H9 (cell line): Measurements from ENCODE around the gene SSTR4. TPM values are rescaled to one million over a fixed set of nuclear protein-coding genes. Genes with fewer than 3 reads are reported as not detected.

ENCODE experiments used
- DNase-seq: peaks from one replicate; pipeline ENCODE4 v3.0.0-alpha.2; 2017
- H2AFZ ChIP-seq: one replicate; pipeline ENCODE4 v1.6.1; 2013; ENCODE audit warnings: mild to moderate bottlenecking, low read length, control low read depth, moderate library complexity
- H2AK5ac ChIP-seq: 2 replicates; pipeline ENCODE4 v1.6.1; 2013; ENCODE audit warnings: low read length, control low read depth, mixed read lengths; ENCODE audit not compliant: insufficient read length
- H2BK120ac ChIP-seq: one replicate; pipeline ENCODE4 v1.6.1; 2013; ENCODE audit warnings: low read depth, mild to moderate bottlenecking, low read length, control low read depth, inconsistent platforms; ENCODE audit not compliant: poor library complexity, severe bottlenecking
- H2BK12ac ChIP-seq: 2 replicates; pipeline ENCODE4 v1.6.1; 2013; ENCODE audit warnings: low read length, control low read depth, mixed read lengths, low read depth; ENCODE audit not compliant: insufficient read length
- H2BK15ac ChIP-seq: 2 replicates; pipeline ENCODE4 v1.6.1; 2013; ENCODE audit warnings: low read depth, low read length, control low read depth
- H2BK20ac ChIP-seq: one replicate; pipeline ENCODE4 v1.6.1; 2013; ENCODE audit warnings: low read depth, mild to moderate bottlenecking, low read length, control low read depth, inconsistent platforms; ENCODE audit not compliant: poor library complexity, severe bottlenecking
- H2BK5ac ChIP-seq: 2 replicates; pipeline ENCODE4 v1.6.1; 2013; ENCODE audit warnings: low read length, control low read depth, mixed read lengths; ENCODE audit not compliant: insufficient read length
- H3K14ac ChIP-seq: 2 replicates; pipeline ENCODE4 v1.6.1; 2013; ENCODE audit warnings: low read length, control low read depth; ENCODE audit not compliant: insufficient read depth
- H3K18ac ChIP-seq: 2 replicates; pipeline ENCODE4 v1.6.1; 2013; ENCODE audit warnings: low read depth, mild to moderate bottlenecking, mixed read lengths, low read length, control low read depth; ENCODE audit not compliant: insufficient read length
- H3K23ac ChIP-seq: 2 replicates; pipeline ENCODE4 v1.6.1; 2013; ENCODE audit warnings: low read length, control low read depth, mixed read lengths, low read depth; ENCODE audit not compliant: insufficient read length
- H3K23me2 ChIP-seq: 2 replicates; pipeline ENCODE4 v1.6.1; 2013; ENCODE audit warnings: low read depth, mild to moderate bottlenecking, mixed read lengths, low read length, control low read depth; ENCODE audit not compliant: insufficient read length, poor library complexity, severe bottlenecking
- H3K27ac ChIP-seq: 2 replicates; pipeline ENCODE4 v1.5.1; 2013; ENCODE audit warnings: low read length, control low read depth, mixed read lengths, low read depth; ENCODE audit not compliant: insufficient read length
- H3K27me3 ChIP-seq: 2 replicates; pipeline ENCODE4 v1.6.1; 2013; ENCODE audit warnings: low read length, control low read depth, inconsistent platforms; ENCODE audit not compliant: insufficient read depth
- H3K4ac ChIP-seq: 2 replicates; pipeline ENCODE4 v1.6.1; 2013; ENCODE audit warnings: low read depth, mild to moderate bottlenecking, control low read depth, inconsistent platforms, low read length, moderate library complexity
- H3K4me1 ChIP-seq: 2 replicates; pipeline ENCODE4 v1.6.1; 2013; ENCODE audit warnings: low read length, control low read depth, inconsistent platforms; ENCODE audit not compliant: insufficient read depth
- H3K4me2 ChIP-seq: 2 replicates; pipeline ENCODE4 v1.6.1; 2013; ENCODE audit warnings: low read length, control low read depth, mixed read lengths; ENCODE audit not compliant: insufficient read length, insufficient read depth
- H3K56ac ChIP-seq: 2 replicates; pipeline ENCODE4 v1.6.1; 2013; ENCODE audit warnings: low read depth, mild to moderate bottlenecking, mixed read lengths, low read length, control low read depth; ENCODE audit not compliant: insufficient read length
- H3K79me1 ChIP-seq: 2 replicates; pipeline ENCODE4 v1.6.1; 2013; ENCODE audit warnings: low read depth, mild to moderate bottlenecking, moderate library complexity, low read length, control low read depth, inconsistent platforms; ENCODE audit not compliant: insufficient read depth, poor library complexity, severe bottlenecking
- H3K79me2 ChIP-seq: 2 replicates; pipeline ENCODE4 v1.6.1; 2013; ENCODE audit warnings: low read length, control low read depth, inconsistent platforms; ENCODE audit not compliant: insufficient read depth
- H3K9ac ChIP-seq: 2 replicates; pipeline ENCODE4 v1.6.1; 2013; ENCODE audit warnings: low read length, control low read depth, mixed read lengths; ENCODE audit not compliant: insufficient read length; ENCODE audit errors: extremely low read depth
- H3K9me3 ChIP-seq: one replicate; pipeline ENCODE4 v1.6.1; 2013; ENCODE audit warnings: low read depth, low read length, inconsistent platforms; ENCODE audit not compliant: control insufficient read depth
- H3T11ph ChIP-seq: one replicate; pipeline ENCODE4 v1.6.1; 2013; ENCODE audit warnings: mild to moderate bottlenecking, low read length, control low read depth, inconsistent platforms
- H4K20me1 ChIP-seq: one replicate; pipeline ENCODE4 v1.6.1; 2013; ENCODE audit not compliant: control insufficient read depth, insufficient read length, insufficient read depth
- H4K5ac ChIP-seq: 2 replicates; pipeline ENCODE4 v1.6.1; 2013; ENCODE audit warnings: low read depth, mild to moderate bottlenecking, mixed read lengths, low read length, control low read depth; ENCODE audit not compliant: insufficient read length
- H4K8ac ChIP-seq: replicated peaks from 2 replicates; pipeline ENCODE4 v1.6.1; 2013; ENCODE audit warnings: low read length, control low read depth, mixed read lengths, low read depth; ENCODE audit not compliant: insufficient read length
- H4K91ac ChIP-seq: 2 replicates; pipeline ENCODE4 v1.6.1; 2013; ENCODE audit warnings: low read depth, mild to moderate bottlenecking, moderate library complexity, mixed read lengths, low read length, control low read depth; ENCODE audit not compliant: insufficient read length
- H3K27ac Mint-ChIP-seq, 3 experiments: 2 replicates in 2 of 3; 3 replicates in 1 of 3; pipeline ENCODE4 v1.8.0; 2020 to 2021; ENCODE audit warnings: mixed read lengths in 3 of 3, mild to moderate bottlenecking in 1 of 3, moderate library complexity in 1 of 3
- H3K27me3 Mint-ChIP-seq: 2 replicates; pipeline ENCODE4 v1.8.0; 2021; ENCODE audit warnings: low read depth, mild to moderate bottlenecking, moderate library complexity, mixed read lengths
- H3K36me3 Mint-ChIP-seq, 3 experiments: 2 replicates in 2 of 3; 3 replicates in 1 of 3; pipeline ENCODE4 v1.8.0; 2020 to 2021; ENCODE audit warnings: low read depth in 3 of 3, mixed read lengths in 3 of 3; ENCODE audit not compliant: insufficient read depth in 1 of 3
- H3K4me1 Mint-ChIP-seq, 2 experiments: 2 replicates each; pipeline ENCODE4 v1.8.0; 2020; ENCODE audit warnings: mixed read lengths in 2 of 2
- H3K4me3 Mint-ChIP-seq, 2 experiments: 2 replicates in 1 of 2; 3 replicates in 1 of 2; pipeline ENCODE4 v1.8.0; 2020 to 2021; ENCODE audit warnings: mild to moderate bottlenecking in 2 of 2, mixed read lengths in 2 of 2, moderate library complexity in 1 of 2
- H3K9me3 Mint-ChIP-seq, 2 experiments: 2 replicates in 1 of 2; 3 replicates in 1 of 2; pipeline ENCODE4 v1.8.0; 2020; ENCODE audit warnings: mild to moderate bottlenecking in 2 of 2, mixed read lengths in 2 of 2, moderate library complexity in 1 of 2
- WGBS: extraction: QIAGEN DNeasy Blood & Tissue Kit; methylation state at CpG from one replicate; pipeline ENCODE4 v1.1.7; 2013; ENCODE audit warnings: missing lambda C conversion rate, low lambda C conversion rate, mixed read lengths; ENCODE audit not compliant: insufficient read length; ENCODE audit errors: extremely low coverage; 5-methylcytosine and 5-hydroxymethylcytosine counted together
- total RNA-seq: library from RNA; stranded (reverse); gene quantifications from 2 replicates; pipeline ENCODE4 v1.2.1, GENCODE V29; 2021
- TF ChIP-seq, protein P1 (sequence below): fragments of 200-600 bp; sonication (generic); conservative IDR thresholded peaks from 3 replicates; pipeline ENCODE4 v1.8.0; 2021; ENCODE audit warnings: antibody characterized with exemption, mild to moderate bottlenecking

The SSTR4 gene
- total RNA-seq, 1 experiment from 2014 or later, result not detected

DNA sequence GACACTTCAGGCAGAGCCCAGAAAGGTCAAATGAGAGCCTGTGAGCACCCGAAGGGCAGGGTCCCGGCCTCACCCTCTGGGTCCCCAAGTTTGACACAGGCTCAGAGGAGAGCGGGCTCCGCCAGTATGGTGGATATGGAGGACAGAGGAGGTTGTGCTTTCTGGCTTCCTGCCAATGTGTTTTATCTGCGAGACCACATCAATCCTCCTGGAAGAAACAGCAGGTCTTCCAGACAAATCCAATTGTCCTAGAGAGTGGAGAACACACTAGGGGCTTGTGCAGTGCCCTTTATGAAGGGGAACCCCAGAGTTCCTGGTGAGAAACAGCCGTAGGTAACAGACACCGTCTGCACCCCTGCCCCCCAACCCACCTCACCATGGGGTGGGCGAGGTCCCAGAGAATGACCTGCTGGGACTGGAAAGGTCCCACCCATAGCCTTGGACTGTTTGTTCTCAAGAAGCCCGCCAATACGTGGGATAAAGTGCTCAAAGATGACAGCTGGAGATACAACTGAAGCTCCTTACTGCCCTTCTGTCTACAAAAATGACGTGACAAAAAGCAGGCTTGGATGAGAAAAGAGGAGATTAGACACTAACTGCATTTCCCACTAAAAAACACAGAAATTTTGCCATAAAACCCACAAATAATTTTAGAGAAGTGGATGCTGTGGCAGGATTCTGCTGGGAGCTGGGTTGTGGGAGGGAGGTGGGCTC is 23.9 kb upstream of the SSTR4 start:
- no CpG with 5 or more reads among the region's 11 CpGs for WGBS
- H2BK5ac ChIP-seq, result no peak overlapping the region
- H4K20me1 ChIP-seq, result no peaks in the 10 kb centered on the region
- H3K4me2 ChIP-seq, result no peak overlapping the region
- no peak overlapping the region for H3K4me3 Mint-ChIP-seq
- H3K79me2 ChIP-seq, result no peaks in the 10 kb centered on the region
- peaks cover 5% of the 10 kb centered on the region; the same call in 1 of the 2 replicates for H3K4me1 ChIP-seq
- H3K14ac ChIP-seq, result no peak overlapping the region
- no peaks in the 10 kb centered on the region for H3K36me3 Mint-ChIP-seq
- H3K27ac Mint-ChIP-seq, result no peak overlapping the region
- H4K5ac ChIP-seq, result no peak overlapping the region
- H4K8ac ChIP-seq, result no peak overlapping the region
- no peaks in the 10 kb centered on the region for H3K27me3 ChIP-seq
- H3K18ac ChIP-seq, result no peak overlapping the region
- no peaks in the 10 kb centered on the region for H3K27me3 Mint-ChIP-seq
- H3K79me1 ChIP-seq, result no peaks in the 10 kb centered on the region
- no peak overlapping the region for H3K23ac ChIP-seq
- no peak overlapping the region for H3T11ph ChIP-seq
- no peak overlapping the region for H2BK15ac ChIP-seq
- H3K9me3 Mint-ChIP-seq, result no peaks in the 10 kb centered on the region
- TF ChIP-seq, protein P1, sequence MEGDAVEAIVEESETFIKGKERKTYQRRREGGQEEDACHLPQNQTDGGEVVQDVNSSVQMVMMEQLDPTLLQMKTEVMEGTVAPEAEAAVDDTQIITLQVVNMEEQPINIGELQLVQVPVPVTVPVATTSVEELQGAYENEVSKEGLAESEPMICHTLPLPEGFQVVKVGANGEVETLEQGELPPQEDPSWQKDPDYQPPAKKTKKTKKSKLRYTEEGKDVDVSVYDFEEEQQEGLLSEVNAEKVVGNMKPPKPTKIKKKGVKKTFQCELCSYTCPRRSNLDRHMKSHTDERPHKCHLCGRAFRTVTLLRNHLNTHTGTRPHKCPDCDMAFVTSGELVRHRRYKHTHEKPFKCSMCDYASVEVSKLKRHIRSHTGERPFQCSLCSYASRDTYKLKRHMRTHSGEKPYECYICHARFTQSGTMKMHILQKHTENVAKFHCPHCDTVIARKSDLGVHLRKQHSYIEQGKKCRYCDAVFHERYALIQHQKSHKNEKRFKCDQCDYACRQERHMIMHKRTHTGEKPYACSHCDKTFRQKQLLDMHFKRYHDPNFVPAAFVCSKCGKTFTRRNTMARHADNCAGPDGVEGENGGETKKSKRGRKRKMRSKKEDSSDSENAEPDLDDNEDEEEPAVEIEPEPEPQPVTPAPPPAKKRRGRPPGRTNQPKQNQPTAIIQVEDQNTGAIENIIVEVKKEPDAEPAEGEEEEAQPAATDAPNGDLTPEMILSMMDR, result no peak
- H3K9ac ChIP-seq, result no peak overlapping the region
- no peak overlapping the region for H2AFZ ChIP-seq
- no peaks in the 10 kb centered on the region for H3K9me3 ChIP-seq
- peaks cover 7 to 10% of the 10 kb centered on the region in 2 experiments for H3K4me1 Mint-ChIP-seq
- no peak overlapping the region for H3K27ac ChIP-seq
- no peak overlapping the region for H2BK20ac ChIP-seq
- H4K91ac ChIP-seq, result no peak overlapping the region
- no peak overlapping the region for H3K56ac ChIP-seq
- H3K23me2 ChIP-seq, result no peaks in the 10 kb centered on the region
- no peak overlapping the region for H2BK120ac ChIP-seq
- H2BK12ac ChIP-seq, result no peak overlapping the region
- H3K4ac ChIP-seq, result no peak overlapping the region
- DNase-seq, result no peak
- no peak overlapping the region for H2AK5ac ChIP-seq
